B cell (primary cell): Measurements from ENCODE around the gene LEMD2. TPM values are rescaled to one million over a fixed set of nuclear protein-coding genes. Genes with fewer than 3 reads are reported as not detected.
A peak's percentile ranks its signal among the peaks of the same experiment; 100 is the strongest.

Experiments
- ATAC-seq: fragments of 200-7000 bp; cut with Tn5 transposase; one replicate; pipeline ENCODE4 v1.10.0; 2021; ENCODE audit warnings: low read depth, mild to moderate bottlenecking, moderate number of reproducible peaks, moderate library complexity
- CTCF ChIA-PET: fragments of 350-600 bp; sonication (Branson Sonifier 250); formaldehyde crosslinking; loops from one replicate; lab custom pipeline; 2021; ENCODE audit warnings: antibody characterized with exemption, inconsistent platforms; lab: Charles Lee
- POLR2A ChIA-PET: fragments of 350-600 bp; sonication (Branson Sonifier 250); formaldehyde crosslinking; loops from one replicate; lab custom pipeline; 2021; ENCODE audit warnings: antibody characterized with exemption; lab: Charles Lee
- DNase-seq: peaks from one replicate; pipeline ENCODE4 v3.0.0; 2013
- H2AFZ ChIP-seq: 2 replicates; pipeline ENCODE4 v1.6.1; 2012; ENCODE audit warnings: mild to moderate bottlenecking, low read depth, low read length; ENCODE audit not compliant: insufficient read depth, poor library complexity, severe bottlenecking
- H3K27ac ChIP-seq, 2 donors: 1 replicate in 1 of 2; 2 replicates in 1 of 2; pipeline ENCODE4 v1.5.1; 2012 to 2013; ENCODE audit warnings: low read length in 2 of 2, mild to moderate bottlenecking in 2 of 2, moderate library complexity in 1 of 2
- H3K27me3 ChIP-seq, 4 experiments: fragments of 200-600 bp in 1 of 4; sonication (generic) in 1 of 4; replicated peaks in 1 of 4; 1 replicate in 2 of 4; 2 replicates in 2 of 4; pipeline versions ENCODE4 v1.6.1 to v1.7.0; 2013 to 2016; ENCODE audit warnings: low read length in 3 of 4, mild to moderate bottlenecking in 2 of 4, mixed read lengths in 1 of 4, moderate library complexity in 1 of 4; ENCODE audit not compliant: insufficient read depth in 4 of 4, control insufficient read depth in 3 of 4; ENCODE audit errors: control extremely low read depth in 1 of 4
- H3K36me3 ChIP-seq, 2 experiments: replicated peaks in 1 of 2; 1 replicate in 1 of 2; 2 replicates in 1 of 2; pipeline versions ENCODE4 v1.6.1 to v1.7.1; 2013; ENCODE audit warnings: low read length in 1 of 2; ENCODE audit not compliant: insufficient read depth in 2 of 2, control insufficient read depth in 1 of 2; ENCODE audit errors: control extremely low read depth in 1 of 2, extremely low read depth in 1 of 2
- H3K4me1 ChIP-seq, 2 donors: fragments of 200-600 bp in 1 of 2; sonication (generic) in 1 of 2; 1 replicate in 1 of 2; 2 replicates in 1 of 2; pipeline versions ENCODE4 v1.5.1 to v1.6.1; 2013 to 2017; ENCODE audit warnings: low read length in 2 of 2; ENCODE audit not compliant: control insufficient read depth in 2 of 2, insufficient read depth in 2 of 2
- H3K4me2 ChIP-seq: replicated peaks from 2 replicates; pipeline ENCODE3; 2012; ENCODE audit warnings: mild to moderate bottlenecking, low read depth, low read length; ENCODE audit not compliant: poor library complexity, severe bottlenecking
- H3K4me3 ChIP-seq, 5 experiments: fragments of 200-600 bp in 1 of 5; sonication (generic) in 1 of 5; 1 replicate in 3 of 5; 2 replicates in 2 of 5; pipeline versions ENCODE4 v1.5.1 to v1.7.0; 2011 to 2016; ENCODE audit warnings: low read length in 4 of 5, mild to moderate bottlenecking in 4 of 5, low read depth in 2 of 5, control low read depth in 1 of 5, moderate library complexity in 1 of 5; ENCODE audit not compliant: insufficient read depth in 1 of 5; ENCODE audit errors: control extremely low read depth in 1 of 5, extremely low read depth in 1 of 5
- H3K79me2 ChIP-seq: fragments of 200-600 bp; sonication (generic); one replicate; pipeline ENCODE4 v1.6.0; 2016; ENCODE audit warnings: low read length; ENCODE audit not compliant: control insufficient read depth, insufficient read depth
- H3K9ac ChIP-seq: fragments of 200-600 bp; sonication (generic); 2 replicates; pipeline ENCODE4 v1.6.1; 2017; ENCODE audit warnings: mild to moderate bottlenecking, low read length, moderate library complexity
- H3K9me3 ChIP-seq, 3 donors: one replicate each; pipeline versions ENCODE4 v1.6.1 to v1.7.1; 2013; ENCODE audit warnings: low read length in 2 of 3; ENCODE audit not compliant: control insufficient read depth in 2 of 3, insufficient read depth in 1 of 3; ENCODE audit errors: control extremely low read depth in 1 of 3
- H4K20me1 ChIP-seq: 2 replicates; pipeline ENCODE4 v1.6.0; 2012; ENCODE audit warnings: mild to moderate bottlenecking, low read length; ENCODE audit not compliant: insufficient read depth, control insufficient read depth, poor library complexity, severe bottlenecking
- H3K27ac Mint-ChIP-seq: one replicate; pipeline ENCODE4 v1.8.0; 2021; ENCODE audit warnings: mixed read lengths
- H3K27me3 Mint-ChIP-seq: one replicate; pipeline ENCODE4 v1.8.0; 2021; ENCODE audit warnings: mixed read lengths
- H3K4me1 Mint-ChIP-seq: one replicate; pipeline ENCODE4 v1.8.0; 2021; ENCODE audit warnings: mixed read lengths
- H3K4me3 Mint-ChIP-seq: one replicate; pipeline ENCODE4 v1.8.0; 2021; ENCODE audit warnings: mixed read lengths
- H3K9me3 Mint-ChIP-seq: one replicate; pipeline ENCODE4 v1.8.0; 2022; ENCODE audit warnings: mixed read lengths; ENCODE audit not compliant: insufficient read depth
- CTCF ChIP-seq: fragments of 200-600 bp; IDR thresholded peaks from one replicate; pipeline ENCODE4 v1.8.0; 2022; ENCODE audit warnings: antibody characterized with exemption, mild to moderate bottlenecking
- EZH2 ChIP-seq: IDR thresholded peaks from 2 replicates; pipeline ENCODE4 v1.6.1; 2012; ENCODE audit warnings: borderline replicate concordance, low read depth, mild to moderate bottlenecking, moderate library complexity, low read length; ENCODE audit not compliant: insufficient read depth, poor library complexity, severe bottlenecking
- WGBS: methylation state at CpG from one replicate; pipeline ENCODE4 v1.1.5; 2013; ENCODE audit warnings: missing lambda C conversion rate; ENCODE audit not compliant: insufficient coverage; 5-methylcytosine and 5-hydroxymethylcytosine counted together
- intact Hi-C: fragments of 100-400 bp; cut with micrococcal nuclease; formaldehyde crosslinking; loops from one replicate; pipeline ENCODE4 v1.10.0; 2022
- polyA plus RNA-seq: library from polyadenylated mRNA; depleted of rRNA; stranded (reverse); fragments of >200 nt; gene quantifications from 2 replicates; pipeline ENCODE4 v1.2.3, GENCODE V29; 2012
- total RNA-seq, 2 donors: library from RNA; stranded (reverse); fragments of 120-200 nt in 1 of 2; gene quantifications; 1 replicate in 1 of 2; 2 replicates in 1 of 2; pipeline versions ENCODE4 v1.2.3 to v1.2.4, GENCODE V29; 2013 to 2022

LEMD2 gene
- total and polyA plus RNA-seq, 2 donors (not counting 1 experiment from before 2014, with no cell fraction given): 58.7 to 113 TPM

- TF ChIP-seq CTCF (no peak), EZH2 (no peak)
- Histone ChIP-seq H3K79me2 (no peaks in the 10 kb centered on the region), H4K20me1 (no peaks in the 10 kb centered on the region), H2AFZ (no peak overlapping the region), H3K4me2 (peak overlapping the region; percentile 20), H3K4me3 (peak overlapping the region in 1 of 5 experiments; percentile 1), H3K4me1 (peaks cover 11 to 14% of the 10 kb centered on the region in 2 donors), H3K27me3 (no peaks in the 10 kb centered on the region), H3K36me3 (no peaks in the 10 kb centered on the region), H3K9me3 (no peaks in the 10 kb centered on the region), H3K27ac (no peak overlapping the region), H3K9ac (no peak overlapping the region)
- POLR2A ChIA-PET: no interaction called here
- intact Hi-C loops: loop anchor here (1.0 kb wide), 1 partner anchor 10 kb away; the partner anchor contains the start of gene UQCC2
- H3K4me1 Mint-ChIP-seq: peaks cover 26% of the 10 kb centered on the region
- peak overlapping the region; percentile 29 for H3K4me3 Mint-ChIP-seq
- peaks cover 30% of the 10 kb centered on the region for H3K27me3 Mint-ChIP-seq
- DNase-seq (no peak), ATAC-seq (peak; percentile 36)
- H3K9me3 Mint-ChIP-seq: no peaks in the 10 kb centered on the region
- CTCF ChIA-PET: interaction anchor here (1.2 to 1.3 kb wide), 2 partner anchors 10 to 16 kb away, joined by 3 to 4 read pairs; partner anchors contain the start of gene UQCC2
- peak overlapping the region; percentile 5 for H3K27ac Mint-ChIP-seq
- no CpG with 5 or more reads among the region's 5 CpGs for WGBS
Observed at GRCh38 chr6:33721508-33721907, 67.4 kb downstream of the LEMD2 start.

Other genes with a start within 250 kb of the LEMD2 start
- gene BAK1, start 208.9 kb downstream of the LEMD2 start, total RNA-seq: 22.6 and 23.3 TPM in 2 replicates
- gene BAK1, start 208.9 kb downstream of the LEMD2 start, polyA plus RNA-seq: 34.3 and 39.1 TPM in 2 replicates
- 61.9 and 62.4 TPM in 2 replicates for gene ITPR3, start 167.8 kb downstream of the LEMD2 start, total RNA-seq
- 67.6 and 70.2 TPM in 2 replicates for gene ITPR3, start 167.8 kb downstream of the LEMD2 start, polyA plus RNA-seq
- 16.6 and 17.1 TPM in 2 replicates for gene UQCC2, start 77.4 kb downstream of the LEMD2 start, total RNA-seq
- 8.9 and 13.2 TPM in 2 replicates for gene UQCC2, start 77.4 kb downstream of the LEMD2 start, polyA plus RNA-seq
- gene IP6K3, start 42.2 kb downstream of the LEMD2 start, total RNA-seq: not detected in 2 replicates
- not detected in 2 replicates for gene IP6K3, start 42.2 kb downstream of the LEMD2 start, polyA plus RNA-seq
- gene MLN, start 14.9 kb upstream of the LEMD2 start, total RNA-seq: not detected in 2 replicates
- not detected in 2 replicates for gene MLN, start 14.9 kb upstream of the LEMD2 start, polyA plus RNA-seq